H1 (cell line): ENCODE results near the gene IP6K3. TPM values are rescaled to one million over a fixed set of nuclear protein-coding genes. Genes with fewer than 3 reads are reported as not detected.

Source experiments
- CTCF ChIA-PET: fragments of 300-600 bp; sonication (Branson Sonifier 250); formaldehyde crosslinking; loops from one replicate; lab custom pipeline; 2021; ENCODE audit not compliant: partially characterized antibody; lab: Charles Lee
- POLR2A ChIA-PET: fragments of 300-600 bp; sonication (Branson Sonifier 250); formaldehyde crosslinking; loops from one replicate; lab custom pipeline; 2021; ENCODE audit warnings: inconsistent platforms; ENCODE audit not compliant: partially characterized antibody; lab: Charles Lee
- DNase-seq, 2 experiments: peaks; one replicate each; pipeline versions ENCODE4 v3.0.0 to v3.0.0-alpha.2; 2010 to 2022; ENCODE audit warnings: low spot score in 2 of 2, low read depth in 1 of 2, mixed read lengths in 1 of 2
- FAIRE-seq: peaks from 2 replicates; lab custom pipeline; 2011; peaks lifted over from hg19 to GRCh38; lab: Jason Lieb, UNC
- H2AFZ ChIP-seq: 2 replicates; pipeline ENCODE4 v1.8.1; 2012; ENCODE audit warnings: low read length, inconsistent platforms
- H2AK5ac ChIP-seq: 2 replicates; pipeline ENCODE4 v1.6.1; 2013; ENCODE audit warnings: low read depth, low read length
- H2BK120ac ChIP-seq: replicated peaks from 2 replicates; pipeline ENCODE3; 2013; ENCODE audit warnings: low read depth, low read length, inconsistent platforms
- H2BK12ac ChIP-seq: 2 replicates; pipeline ENCODE4 v1.6.1; 2013; ENCODE audit warnings: low read depth, low read length
- H2BK15ac ChIP-seq: 2 replicates; pipeline ENCODE4 v1.6.1; 2013; ENCODE audit warnings: low read length
- H2BK20ac ChIP-seq: 2 replicates; pipeline ENCODE4 v1.6.1; 2013; ENCODE audit warnings: low read length
- H2BK5ac ChIP-seq: 2 replicates; pipeline ENCODE4 v1.6.1; 2013; ENCODE audit warnings: low read depth, low read length
- H3K14ac ChIP-seq: 2 replicates; pipeline ENCODE4 v1.6.1; 2013; ENCODE audit warnings: inconsistent platforms; ENCODE audit not compliant: insufficient read length
- H3K18ac ChIP-seq: 2 replicates; pipeline ENCODE4 v1.6.1; 2013; ENCODE audit warnings: low read length; ENCODE audit errors: extremely low read depth
- H3K23ac ChIP-seq: 2 replicates; pipeline ENCODE4 v1.6.1; 2013; ENCODE audit warnings: inconsistent platforms; ENCODE audit not compliant: insufficient read length
- H3K23me2 ChIP-seq: 2 replicates; pipeline ENCODE4 v1.6.1; 2013; ENCODE audit warnings: low read depth, low read length
- H3K27ac ChIP-seq: 2 replicates; pipeline ENCODE4 v1.6.1; 2011; ENCODE audit warnings: low read depth, low read length, inconsistent platforms
- H3K27me3 ChIP-seq, 4 experiments: replicated peaks in 1 of 4; 1 replicate in 1 of 4; 2 replicates in 3 of 4; pipeline versions ENCODE4 v1.6.1 to v1.8.1; 2011 to 2013; ENCODE audit warnings: low read length in 3 of 4, mild to moderate bottlenecking in 3 of 4, inconsistent platforms in 2 of 4, mixed read lengths in 2 of 4, moderate library complexity in 1 of 4; ENCODE audit not compliant: control insufficient read depth in 3 of 4, insufficient read depth in 3 of 4; ENCODE audit errors: extremely low read depth in 1 of 4
- H3K36me3 ChIP-seq, 4 experiments: 2 replicates each; pipeline versions ENCODE4 v1.6.1 to v1.8.1; 2011 to 2013; ENCODE audit warnings: mild to moderate bottlenecking in 4 of 4, low read length in 3 of 4, moderate library complexity in 2 of 4, control low read depth in 1 of 4, inconsistent platforms in 1 of 4; ENCODE audit not compliant: insufficient read depth in 4 of 4, control insufficient read depth in 2 of 4
- H3K4ac ChIP-seq: replicated peaks from 2 replicates; pipeline ENCODE3; 2013; ENCODE audit warnings: low read length, low read depth, mixed read lengths, inconsistent platforms; ENCODE audit not compliant: insufficient read length
- H3K4me1 ChIP-seq, 4 experiments: replicated peaks in 1 of 4; 1 replicate in 1 of 4; 2 replicates in 3 of 4; pipeline versions ENCODE4 v1.6.1 to v1.8.1; 2011 to 2013; ENCODE audit warnings: low read length in 3 of 4, inconsistent platforms in 2 of 4, mixed read lengths in 1 of 4; ENCODE audit not compliant: insufficient read depth in 4 of 4, control insufficient read depth in 3 of 4
- H3K4me2 ChIP-seq, 2 experiments: 2 replicates each; pipeline versions ENCODE4 v1.6.1 to v1.8.1; 2011 to 2013; ENCODE audit warnings: low read depth in 2 of 2, low read length in 2 of 2, control low read depth in 1 of 2, inconsistent platforms in 1 of 2, mild to moderate bottlenecking in 1 of 2; ENCODE audit not compliant: insufficient read depth in 1 of 2
- H3K4me3 ChIP-seq, 4 experiments: fragments of 200-600, 300-600 bp in 1 of 4; sonication (generic), shearing (Covaris generic), sonication (Bioruptor Twin) in 1 of 4; 2 replicates each; pipeline versions ENCODE4 v1.5.1 to v1.8.1; 2011 to 2016; ENCODE audit warnings: low read length in 4 of 4, low read depth in 3 of 4, control low read depth in 2 of 4, inconsistent platforms in 2 of 4, mild to moderate bottlenecking in 2 of 4, mixed read lengths in 1 of 4, moderate library complexity in 1 of 4; ENCODE audit not compliant: insufficient read depth in 2 of 4; ENCODE audit errors: extremely low read depth in 1 of 4
- H3K56ac ChIP-seq: replicated peaks from 2 replicates; pipeline ENCODE3; 2013; ENCODE audit warnings: low read depth, mild to moderate bottlenecking, mixed read lengths, low read length, inconsistent platforms; ENCODE audit not compliant: insufficient read length
- H3K79me1 ChIP-seq: 2 replicates; pipeline ENCODE4 v1.6.1; 2013; ENCODE audit warnings: low read depth, low read length, control low read depth
- H3K79me2 ChIP-seq, 2 experiments: 2 replicates each; pipeline versions ENCODE4 v1.6.1 to v1.8.1; 2012 to 2013; ENCODE audit warnings: low read length in 2 of 2, mild to moderate bottlenecking in 2 of 2, inconsistent platforms in 1 of 2; ENCODE audit not compliant: insufficient read depth in 2 of 2, control insufficient read depth in 1 of 2
- H3K9ac ChIP-seq, 4 experiments: replicated peaks in 1 of 4; 1 replicate in 1 of 4; 2 replicates in 3 of 4; pipeline versions ENCODE4 v1.6.1 to v1.8.1; 2011 to 2013; ENCODE audit warnings: low read depth in 3 of 4, low read length in 3 of 4, control low read depth in 2 of 4, mild to moderate bottlenecking in 2 of 4, moderate library complexity in 2 of 4, inconsistent platforms in 1 of 4; ENCODE audit errors: extremely low read depth in 1 of 4
- H3K9me3 ChIP-seq, 2 experiments: 2 replicates each; pipeline versions ENCODE4 v1.6.1 to v1.8.1; 2012 to 2013; ENCODE audit warnings: mild to moderate bottlenecking in 2 of 2, moderate library complexity in 2 of 2, control low read depth in 1 of 2, inconsistent platforms in 1 of 2, low read depth in 1 of 2, low read length in 1 of 2, mixed read lengths in 1 of 2; ENCODE audit not compliant: insufficient read depth in 2 of 2
- H4K20me1 ChIP-seq, 2 experiments: replicated peaks in 1 of 2; 2 replicates each; pipeline versions ENCODE3 to v1.8.1; 2011 to 2013; ENCODE audit warnings: inconsistent platforms in 2 of 2, low read length in 2 of 2, mild to moderate bottlenecking in 1 of 2; ENCODE audit not compliant: insufficient read depth in 2 of 2, control insufficient read depth in 1 of 2
- H4K5ac ChIP-seq: 2 replicates; pipeline ENCODE4 v1.6.1; 2013; ENCODE audit warnings: low read length, low read depth, mixed read lengths, inconsistent platforms; ENCODE audit not compliant: insufficient read length
- H4K8ac ChIP-seq: 2 replicates; pipeline ENCODE4 v1.8.0; 2013; ENCODE audit warnings: mild to moderate bottlenecking, moderate library complexity, low read length, inconsistent platforms; ENCODE audit not compliant: insufficient read depth; ENCODE audit errors: extremely low read depth
- H4K91ac ChIP-seq: replicated peaks from 2 replicates; pipeline ENCODE3; 2013; ENCODE audit warnings: low read length, mixed read lengths, inconsistent platforms; ENCODE audit not compliant: insufficient read length
- ATF3 ChIP-seq: IDR thresholded peaks from 2 replicates; pipeline ENCODE4 v1.6.1; 2011; ENCODE audit warnings: low read depth, mild to moderate bottlenecking, low read length; ENCODE audit not compliant: insufficient read depth
- BCL11A ChIP-seq, 2 experiments: IDR thresholded peaks; one replicate each; pipeline ENCODE4 v1.6.1; 2011; ENCODE audit warnings: low read depth in 2 of 2, low read length in 2 of 2, mild to moderate bottlenecking in 2 of 2
- CHD1 ChIP-seq: IDR thresholded peaks from 2 replicates; pipeline ENCODE4 v1.6.1; 2012; ENCODE audit warnings: low read depth, low read length, improper control_type of control experiment
- CHD2 ChIP-seq: IDR thresholded peaks from 2 replicates; pipeline ENCODE4 v1.6.1; 2012; ENCODE audit warnings: low read length, improper control_type of control experiment
- CTBP2 ChIP-seq: IDR thresholded peaks from 2 replicates; pipeline ENCODE4 v1.7.0; 2011; ENCODE audit warnings: borderline replicate concordance, mild to moderate bottlenecking, moderate library complexity, mixed read lengths, low read length; ENCODE audit not compliant: insufficient read depth, insufficient read length
- E2F6 ChIP-seq: IDR thresholded peaks from 2 replicates; pipeline ENCODE4 v1.6.1; 2012; ENCODE audit warnings: inconsistent platforms
- NANOG ChIP-seq: IDR thresholded peaks from 2 replicates; pipeline ENCODE4 v1.6.1; 2011; ENCODE audit warnings: low read length, low read depth, mild to moderate bottlenecking, inconsistent platforms; ENCODE audit not compliant: insufficient read depth, poor library complexity, severe bottlenecking
- POU5F1 ChIP-seq: IDR thresholded peaks from 2 replicates; pipeline ENCODE4 v1.6.1; 2011; ENCODE audit warnings: low read depth, mild to moderate bottlenecking, low read length, moderate library complexity
- TCF12 ChIP-seq: IDR thresholded peaks from 2 replicates; pipeline ENCODE4 v1.6.1; 2011; ENCODE audit warnings: low read depth, mild to moderate bottlenecking, low read length
- TEAD4 ChIP-seq: IDR thresholded peaks from 2 replicates; pipeline ENCODE4 v1.6.1; 2012; ENCODE audit warnings: low read depth, low read length, inconsistent platforms, mixed read lengths
- YY1 ChIP-seq: IDR thresholded peaks from 2 replicates; pipeline ENCODE4 v1.6.1; 2011; ENCODE audit warnings: low read depth, mild to moderate bottlenecking, low read length
- WGBS, 2 experiments: shearing (Covaris generic) in 1 of 2; methylation state at CpG; one replicate each; pipeline versions ENCODE4 v1.1.6 to v1.1.7; 2013 to 2015; ENCODE audit warnings: low lambda C conversion rate in 2 of 2, mixed read lengths in 2 of 2, inconsistent platforms in 1 of 2, low coverage in 1 of 2, missing lambda C conversion rate in 1 of 2; ENCODE audit not compliant: insufficient replicate concordance in 2 of 2, insufficient coverage in 1 of 2, insufficient read length in 1 of 2; ENCODE audit errors: extremely low coverage in 1 of 2, missing lambda C conversion rate in 1 of 2; 5-methylcytosine and 5-hydroxymethylcytosine counted together
- polyA plus RNA-seq, 7 experiments: library from polyadenylated mRNA; depleted of rRNA in 3 of 7; stranded (reverse) in 5 of 7; unstranded in 2 of 7; fragments of >200 nt in 5 of 7; fragments of 200-250 nt in 2 of 7; gene quantifications; 1 replicate in 5 of 7; 2 replicates in 1 of 7; 4 replicates in 1 of 7; pipeline versions ENCODE4 v1.2.1 to v1.2.3, GENCODE V29; 2011 to 2013; ENCODE audit warnings: missing spikeins in 2 of 7, mixed read lengths in 2 of 7
- total RNA-seq: library from RNA; stranded (reverse); fragmentation: NEBNext Ultra II Directional; extraction: Animal tissue kit (Norgen Biotek cat#: 25700); gene quantifications from 2 replicates; pipeline ENCODE4 v1.2.1, GENCODE V29; 2021

Gene IP6K3
- total and polyA plus RNA-seq, 2 of the 8 experiments (the other 6 are each of a cell fraction or from before 2014, with no cell fraction given), result 0.22 to 0.73 TPM

GRCh38 chr6:33755070-33755869 is 8.6 kb upstream of the IP6K3 start:
- no peak overlapping the region for H2AK5ac ChIP-seq
- no peak overlapping the region; the same call in 1 of the 2 replicates for H4K8ac ChIP-seq
- H2BK12ac ChIP-seq, result no peak overlapping the region
- H3K9ac ChIP-seq, result no peak overlapping the region
- H3K27me3 ChIP-seq, result no peaks in the 10 kb centered on the region
- H4K91ac ChIP-seq, result peak overlapping the region; percentile 18
- no peaks in the 10 kb centered on the region for H3K23me2 ChIP-seq
- H3K4me1 ChIP-seq, result peaks cover 0 to 8% (median 3%) of the 10 kb centered on the region in 4 experiments; a peak in 4 of 7 replicates
- H3K79me2 ChIP-seq, result no peaks in the 10 kb centered on the region
- H4K5ac ChIP-seq, result no peak overlapping the region
- CTCF ChIA-PET, result interaction anchor here (1.0 to 12.1 kb wide), 4 partner anchors 7 to 204 kb away, joined by 3 to 171 read pairs (median 80); partner anchors contain the start of gene IP6K3
- no peak overlapping the region for H2BK20ac ChIP-seq
- WGBS, 2 experiments, result 83% methylated on average over 13 of the region's 13 CpGs; no CpG with 5 or more reads in 1 of the 2 experiments
- H2AFZ ChIP-seq, result no peak overlapping the region
- H4K20me1 ChIP-seq, result no peaks in the 10 kb centered on the region
- FAIRE-seq, result no peak
- H3K4ac ChIP-seq, result no peak overlapping the region
- H2BK15ac ChIP-seq, result no peak overlapping the region
- no peaks in the 10 kb centered on the region for H3K36me3 ChIP-seq
- H3K56ac ChIP-seq, result no peak overlapping the region
- no peak overlapping the region for H3K4me3 ChIP-seq
- H3K23ac ChIP-seq, result no peak overlapping the region
- no peak overlapping the region for H3K14ac ChIP-seq
- peak overlapping the region; percentile 35; the same call in 1 of the 2 replicates for H2BK5ac ChIP-seq
- no peaks in the 10 kb centered on the region for H3K79me1 ChIP-seq
- no peak overlapping the region for H3K27ac ChIP-seq
- no peak overlapping the region for H2BK120ac ChIP-seq
- no peak overlapping the region for H3K18ac ChIP-seq
- DNase-seq, result no peak
- POLR2A ChIA-PET, result interaction anchor here (0.6 to 2.1 kb wide), 3 partner anchors 9 to 15 kb away, joined by 3 to 7 read pairs (median 4); partner anchors contain the start of gene IP6K3
- H3K9me3 ChIP-seq, result no peaks in the 10 kb centered on the region
- H3K4me2 ChIP-seq, result no peak overlapping the region
- TF ChIP-seq ATF3, result no peak
- no peak for TF ChIP-seq TCF12
- TF ChIP-seq POU5F1, result no peak
- TF ChIP-seq CTBP2, result no peak
- TF ChIP-seq CHD2, result no peak
- no peak for TF ChIP-seq NANOG
- TF ChIP-seq YY1, result no peak
- no peak for TF ChIP-seq TEAD4
- no peak for TF ChIP-seq BCL11A (IDR thresholded peaks at IDR 0.05; ENCODE audit: low read depth in 2 of 2, low read length in 2 of 2)
- no peak for TF ChIP-seq E2F6
- TF ChIP-seq CHD1, result no peak
